SK-N-SH (cell line): Measurements from ENCODE around the gene LAMB1.

Source experiments
- CTCF ChIP-seq: fragments of 200-600 bp; sonication (generic); IDR thresholded peaks from 2 replicates; pipeline ENCODE4 v1.6.1; 2017; ENCODE audit warnings: antibody characterized with exemption, mild to moderate bottlenecking, moderate library complexity
- RAD21 ChIP-seq: IDR thresholded peaks from 2 replicates; pipeline ENCODE4 v1.6.1; 2012; ENCODE audit warnings: mild to moderate bottlenecking, low read length
- RFX5 ChIP-seq: IDR thresholded peaks from 2 replicates; pipeline ENCODE4 v1.6.1; 2012; ENCODE audit warnings: mild to moderate bottlenecking, improper control_type of control experiment, low read length
- RXRA ChIP-seq: IDR thresholded peaks from 2 replicates; pipeline ENCODE4 v1.4.0; 2012; ENCODE audit warnings: low read depth, mild to moderate bottlenecking, borderline replicate concordance
- TCF12 ChIP-seq: IDR thresholded peaks from 2 replicates; pipeline ENCODE4 v1.4.0; 2012

DNA sequence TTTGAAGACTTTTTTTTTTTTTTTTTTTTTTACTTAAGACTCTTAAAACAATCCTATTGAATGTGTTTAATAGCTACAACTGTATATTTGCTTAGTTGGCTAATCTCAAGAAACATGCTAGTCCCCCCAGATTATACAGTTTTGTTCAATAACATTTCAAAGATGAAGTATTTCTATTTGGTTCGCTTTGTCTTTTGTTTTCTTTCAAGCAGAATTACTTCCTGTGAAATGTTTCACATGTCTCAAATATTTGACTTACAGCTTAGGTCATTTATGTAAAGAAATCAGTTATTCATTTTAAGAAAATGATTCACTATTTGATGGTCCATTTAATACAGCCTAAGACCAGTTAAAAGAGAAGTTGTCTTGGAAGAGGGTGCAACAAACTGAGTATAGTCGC is 12.8 kb upstream of the LAMB1 start:
- TF ChIP-seq RAD21 (no peak), RFX5 (no peak), CTCF (no peak), RXRA (no peak), TCF12 (no peak)
